GM21515 (cell line): Measurements from ENCODE around the gene PGAP3.

Source experiments
- ATAC-seq: cut with Tn5 transposase; IDR thresholded peaks from one replicate; pipeline ENCODE4 v1.9.1; 2021; ENCODE audit not compliant: unreplicated experiment

PGAP3 gene

DNA sequence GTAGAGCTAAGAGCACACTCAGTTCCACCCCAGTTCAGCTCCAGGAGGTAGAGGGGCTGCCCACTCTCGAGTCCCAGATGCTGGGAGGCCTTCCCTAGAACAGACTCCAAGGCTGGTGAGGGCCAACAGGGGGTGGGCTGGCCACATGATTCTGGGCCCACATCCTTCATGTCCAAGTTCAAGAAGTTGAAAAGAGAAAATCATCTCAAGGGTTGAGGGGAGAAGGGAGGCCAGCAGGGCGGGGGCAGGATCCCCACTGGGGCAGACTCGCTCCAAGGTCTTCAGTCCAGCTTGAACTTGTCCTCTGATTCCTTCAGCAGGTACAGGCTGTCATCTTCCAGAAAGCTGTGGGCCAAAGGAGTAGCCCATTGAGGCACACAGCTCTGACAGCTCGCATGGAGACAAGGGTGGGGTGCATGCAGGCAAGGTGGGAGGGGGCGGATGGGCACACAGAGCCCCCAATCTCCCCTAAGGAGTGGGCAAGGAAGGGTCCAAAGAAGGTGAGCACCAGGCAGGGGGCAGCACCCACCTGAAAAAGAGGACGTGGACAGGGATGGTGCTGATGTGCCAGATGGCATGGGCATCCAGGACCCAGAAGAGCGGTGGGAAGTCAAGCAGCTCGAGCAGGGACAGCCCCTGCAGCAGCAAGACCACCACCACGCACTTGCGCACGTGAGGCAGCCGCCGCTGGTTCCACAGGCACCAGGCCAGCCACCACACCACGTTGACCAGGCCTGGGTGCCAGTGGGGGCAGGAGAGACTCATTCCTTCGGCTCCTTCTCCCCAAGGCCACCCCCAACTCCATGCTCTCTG is 15.1 kb downstream of the PGAP3 start:
- no peak for ATAC-seq

DNA sequence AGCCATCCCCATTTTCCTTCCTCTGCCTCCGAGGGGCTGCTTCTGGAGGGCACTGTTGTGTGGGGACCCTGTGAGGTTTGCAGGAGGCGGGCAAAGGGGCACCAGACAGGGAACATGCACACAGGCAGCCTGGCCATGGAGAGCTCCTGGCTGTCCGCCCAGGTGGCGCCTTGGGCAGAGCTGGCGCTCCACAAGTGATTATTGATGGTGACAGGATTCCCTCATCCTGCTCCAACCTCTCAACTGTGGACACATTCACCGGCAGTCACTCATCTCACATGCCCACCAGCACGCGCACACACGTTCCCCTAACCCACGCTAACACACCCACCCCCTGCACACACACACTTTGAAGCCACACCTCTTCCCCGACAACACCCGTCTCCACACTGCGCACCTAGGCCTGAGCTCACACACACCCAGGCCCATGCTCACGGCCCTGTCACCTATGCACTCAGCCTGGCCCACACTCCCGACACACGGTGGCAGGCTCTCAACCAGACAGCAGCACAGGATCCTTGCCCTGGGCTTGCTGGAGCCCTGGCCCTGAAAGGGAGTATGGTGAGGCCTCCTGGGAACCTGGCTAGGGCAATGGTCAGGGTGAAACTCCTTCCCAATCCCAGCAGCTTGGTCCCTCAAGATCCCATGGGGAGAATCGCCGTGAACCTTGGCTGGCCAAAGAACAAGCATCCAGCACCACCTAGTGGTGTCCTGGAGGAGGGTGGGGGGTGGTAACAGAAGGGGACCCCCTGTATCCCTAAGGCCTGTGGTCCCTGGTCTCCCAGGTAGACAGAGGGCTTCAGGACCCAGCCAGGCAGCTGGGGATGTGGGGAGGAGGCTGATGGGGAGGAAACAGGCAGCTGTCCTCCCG is 16.0 kb downstream of the PGAP3 start:
- no peak for ATAC-seq

DNA sequence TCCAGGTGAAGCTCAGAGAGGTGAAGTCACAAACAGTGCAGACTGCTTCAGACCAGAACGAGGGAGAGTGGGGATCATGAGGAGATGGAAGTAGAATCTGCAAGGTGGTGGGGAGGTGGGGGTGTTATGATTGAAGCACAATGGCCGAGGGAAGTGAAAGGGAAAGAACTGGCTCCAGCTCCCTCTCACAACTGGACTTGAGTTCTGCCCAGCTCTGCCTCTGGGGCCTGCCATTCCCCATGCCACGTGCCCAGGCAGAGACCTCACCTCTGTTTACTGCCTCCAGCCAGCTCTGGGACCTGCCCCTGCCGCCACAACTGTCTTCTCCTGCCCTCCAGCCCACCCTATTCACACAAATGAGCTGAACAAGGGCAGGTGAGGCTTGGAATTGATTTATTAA is 17.1 kb downstream of the PGAP3 start:
- ATAC-seq: no peak

DNA sequence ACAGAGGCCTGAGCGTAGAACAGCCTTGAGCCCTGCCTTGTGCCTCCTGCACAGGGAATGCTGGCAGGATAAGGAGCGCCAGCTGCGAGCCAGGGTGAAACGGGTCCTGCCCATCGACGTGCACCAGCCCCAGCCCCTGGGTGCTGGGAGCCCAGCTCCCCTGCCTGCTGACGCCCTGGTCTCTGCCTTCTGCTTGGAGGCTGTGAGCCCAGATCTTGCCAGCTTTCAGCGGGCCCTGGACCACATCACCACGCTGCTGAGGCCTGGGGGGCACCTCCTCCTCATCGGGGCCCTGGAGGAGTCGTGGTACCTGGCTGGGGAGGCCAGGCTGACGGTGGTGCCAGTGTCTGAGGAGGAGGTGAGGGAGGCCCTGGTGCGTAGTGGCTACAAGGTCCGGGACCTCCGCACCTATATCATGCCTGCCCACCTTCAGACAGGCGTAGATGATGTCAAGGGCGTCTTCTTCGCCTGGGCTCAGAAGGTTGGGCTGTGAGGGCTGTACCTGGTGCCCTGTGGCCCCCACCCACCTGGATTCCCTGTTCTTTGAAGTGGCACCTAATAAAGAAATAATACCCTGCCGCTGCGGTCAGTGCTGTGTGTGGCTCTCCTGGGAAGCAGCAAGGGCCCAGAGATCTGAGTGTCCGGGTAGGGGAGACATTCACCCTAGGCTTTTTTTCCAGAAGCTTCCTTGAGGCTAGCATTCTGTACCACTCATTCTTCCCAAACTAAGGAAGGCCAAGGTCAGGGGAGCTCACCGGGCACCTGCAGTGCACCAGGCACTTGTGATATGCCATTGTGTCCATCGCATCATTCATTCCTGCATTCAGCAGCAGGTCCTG is 17.7 kb downstream of the PGAP3 start:
- no peak for ATAC-seq

DNA sequence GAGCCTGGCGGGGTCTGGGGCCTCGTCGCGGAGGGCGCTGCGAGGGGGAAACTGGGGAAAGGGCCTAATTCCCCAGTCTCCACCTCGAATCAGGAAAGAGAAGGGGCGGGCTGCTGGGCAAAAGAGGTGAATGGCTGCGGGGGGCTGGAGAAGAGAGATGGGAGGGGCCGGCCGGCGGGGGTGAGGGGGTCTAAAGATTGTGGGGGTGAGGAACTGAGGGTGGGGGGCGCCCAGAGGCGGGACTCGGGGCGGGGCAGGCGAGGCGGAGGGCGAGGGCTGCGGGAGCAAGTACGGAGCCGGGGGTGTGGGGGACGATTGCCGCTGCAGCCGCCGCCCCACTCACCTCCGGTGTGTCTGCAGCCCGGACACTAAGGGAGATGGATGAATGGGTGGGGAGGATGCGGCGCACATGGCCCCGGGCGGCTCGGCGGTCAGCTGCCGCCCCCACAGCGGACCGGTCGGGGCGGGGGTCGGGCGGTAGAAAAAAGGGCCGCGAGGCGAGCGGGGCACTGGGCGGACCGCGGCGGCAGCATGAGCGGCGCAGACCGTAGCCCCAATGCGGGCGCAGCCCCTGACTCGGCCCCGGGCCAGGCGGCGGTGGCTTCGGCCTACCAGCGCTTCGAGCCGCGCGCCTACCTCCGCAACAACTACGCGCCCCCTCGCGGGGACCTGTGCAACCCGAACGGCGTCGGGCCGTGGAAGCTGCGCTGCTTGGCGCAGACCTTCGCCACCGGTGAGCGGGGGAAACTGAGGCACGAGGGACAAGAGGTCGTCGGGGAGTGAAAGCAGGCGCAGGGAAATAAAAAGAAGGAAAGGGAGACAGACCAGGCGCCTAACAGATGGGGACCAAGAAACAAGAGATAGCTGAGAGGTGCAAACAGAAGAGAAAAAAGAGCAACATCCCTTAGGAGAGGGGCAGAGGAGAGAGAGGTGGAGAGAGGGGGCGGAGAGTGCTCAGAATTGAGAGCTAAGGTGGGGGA is 19.6 kb downstream of the PGAP3 start, which contains the start of gene PNMT:
PNMT (plus strand) TSS at position 509 of the 980 bp plus-strand sequence; CDS start at position 532, 23 bp downstream.
- no peak for ATAC-seq

DNA sequence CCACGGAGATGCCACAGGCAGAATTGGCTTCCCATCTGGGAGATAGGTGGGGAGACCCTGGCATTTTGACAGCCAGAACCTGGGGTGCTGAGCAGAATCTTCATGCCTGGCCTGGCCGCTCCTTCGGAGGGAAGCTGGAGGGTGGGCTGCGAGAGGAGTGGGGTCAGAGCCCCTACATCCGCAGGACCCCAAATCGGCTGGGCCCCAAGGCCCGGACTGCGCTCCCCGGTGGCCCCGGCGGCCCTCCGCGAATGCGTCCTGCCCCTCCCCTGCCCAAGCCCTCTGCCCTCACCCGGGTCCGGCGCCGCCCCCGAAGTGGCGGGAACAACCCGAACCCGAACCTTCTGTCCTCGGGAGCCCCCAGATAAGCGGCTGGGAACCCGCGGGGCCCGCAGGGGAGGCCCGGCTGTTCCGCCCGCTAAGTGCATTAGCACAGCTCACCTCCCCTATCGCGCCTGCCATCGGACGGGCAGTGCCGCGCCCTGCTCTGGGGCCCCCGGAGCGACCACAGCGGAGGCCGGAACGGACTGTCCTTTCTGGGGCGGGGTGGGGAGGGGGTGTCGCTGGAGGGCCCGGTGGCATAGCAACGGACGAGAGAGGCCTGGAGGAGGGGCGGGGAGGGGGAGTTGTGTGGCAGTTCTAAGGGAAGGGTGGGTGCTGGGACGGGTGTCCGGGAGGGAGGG is 20.5 kb downstream of the PGAP3 start:
- ATAC-seq: no peak

DNA sequence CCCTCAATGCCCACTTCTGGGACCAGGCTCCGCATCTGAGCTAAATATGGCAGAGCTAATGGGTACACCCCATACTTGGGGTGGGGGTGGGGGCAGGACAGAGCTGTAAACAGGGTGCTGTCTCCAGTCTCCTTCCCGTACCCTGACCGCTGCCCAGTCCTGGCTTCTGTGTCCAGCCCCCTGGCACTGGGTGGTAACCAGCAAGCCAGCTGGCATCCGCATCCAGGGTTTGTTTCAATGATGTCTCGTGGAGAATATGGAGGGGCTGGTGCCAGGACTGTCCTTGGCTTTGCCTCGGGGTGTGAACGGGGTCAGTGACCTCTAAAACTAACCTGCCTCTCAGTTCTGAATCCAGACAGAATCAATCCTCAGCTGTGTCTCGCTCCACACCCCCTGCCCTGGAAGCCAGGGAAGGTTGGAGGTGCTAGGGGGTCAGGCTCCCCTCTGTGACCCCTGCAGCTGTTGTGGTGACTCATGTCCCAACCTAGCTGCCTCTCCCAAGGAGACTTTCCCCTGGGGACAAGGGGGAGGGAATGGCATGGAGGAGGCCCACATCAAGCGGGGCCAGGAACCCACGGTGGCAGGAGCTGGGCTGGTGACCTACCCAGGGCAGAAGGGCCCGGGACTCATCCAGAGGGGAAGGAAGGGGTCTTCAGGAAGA is 21.1 kb downstream of the PGAP3 start:
- no peak for ATAC-seq

DNA sequence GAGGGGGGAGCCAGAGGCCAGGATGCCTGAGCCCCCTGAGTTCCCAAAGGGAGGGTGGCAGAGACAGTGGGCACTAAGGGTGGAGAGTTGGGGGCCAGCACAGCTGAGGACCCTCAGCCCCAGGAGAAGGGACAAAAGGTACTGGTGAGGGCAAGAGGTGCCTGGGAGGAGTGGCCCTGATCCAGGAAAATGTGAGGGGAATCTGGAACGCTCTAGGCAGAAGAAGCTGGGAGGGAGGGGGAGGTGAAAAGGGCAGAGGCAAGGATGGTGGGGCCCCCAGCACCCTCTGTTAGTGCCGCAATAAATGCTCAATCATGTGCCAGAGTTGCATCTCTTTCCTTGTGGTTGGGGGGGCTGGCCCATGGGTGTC is 21.6 kb downstream of the PGAP3 start:
- ATAC-seq: no peak

DNA sequence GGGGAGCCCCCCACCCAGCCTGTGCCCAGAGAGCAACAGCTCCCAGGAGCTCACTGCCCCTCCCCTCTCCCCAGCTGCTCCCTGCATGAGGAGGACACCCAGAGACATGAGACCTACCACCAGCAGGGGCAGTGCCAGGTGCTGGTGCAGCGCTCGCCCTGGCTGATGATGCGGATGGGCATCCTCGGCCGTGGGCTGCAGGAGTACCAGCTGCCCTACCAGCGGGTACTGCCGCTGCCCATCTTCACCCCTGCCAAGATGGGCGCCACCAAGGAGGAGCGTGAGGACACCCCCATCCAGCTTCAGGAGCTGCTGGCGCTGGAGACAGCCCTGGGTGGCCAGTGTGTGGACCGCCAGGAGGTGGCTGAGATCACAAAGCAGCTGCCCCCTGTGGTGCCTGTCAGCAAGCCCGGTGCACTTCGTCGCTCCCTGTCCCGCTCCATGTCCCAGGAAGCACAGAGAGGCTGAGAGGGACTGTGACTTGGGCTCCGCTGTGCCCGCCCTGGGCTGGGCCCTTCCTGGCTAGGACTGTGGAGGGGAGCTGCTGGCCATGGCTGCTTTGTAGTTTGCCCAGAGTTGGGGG is 22.1 kb downstream of the PGAP3 start:
- no peak for ATAC-seq

DNA sequence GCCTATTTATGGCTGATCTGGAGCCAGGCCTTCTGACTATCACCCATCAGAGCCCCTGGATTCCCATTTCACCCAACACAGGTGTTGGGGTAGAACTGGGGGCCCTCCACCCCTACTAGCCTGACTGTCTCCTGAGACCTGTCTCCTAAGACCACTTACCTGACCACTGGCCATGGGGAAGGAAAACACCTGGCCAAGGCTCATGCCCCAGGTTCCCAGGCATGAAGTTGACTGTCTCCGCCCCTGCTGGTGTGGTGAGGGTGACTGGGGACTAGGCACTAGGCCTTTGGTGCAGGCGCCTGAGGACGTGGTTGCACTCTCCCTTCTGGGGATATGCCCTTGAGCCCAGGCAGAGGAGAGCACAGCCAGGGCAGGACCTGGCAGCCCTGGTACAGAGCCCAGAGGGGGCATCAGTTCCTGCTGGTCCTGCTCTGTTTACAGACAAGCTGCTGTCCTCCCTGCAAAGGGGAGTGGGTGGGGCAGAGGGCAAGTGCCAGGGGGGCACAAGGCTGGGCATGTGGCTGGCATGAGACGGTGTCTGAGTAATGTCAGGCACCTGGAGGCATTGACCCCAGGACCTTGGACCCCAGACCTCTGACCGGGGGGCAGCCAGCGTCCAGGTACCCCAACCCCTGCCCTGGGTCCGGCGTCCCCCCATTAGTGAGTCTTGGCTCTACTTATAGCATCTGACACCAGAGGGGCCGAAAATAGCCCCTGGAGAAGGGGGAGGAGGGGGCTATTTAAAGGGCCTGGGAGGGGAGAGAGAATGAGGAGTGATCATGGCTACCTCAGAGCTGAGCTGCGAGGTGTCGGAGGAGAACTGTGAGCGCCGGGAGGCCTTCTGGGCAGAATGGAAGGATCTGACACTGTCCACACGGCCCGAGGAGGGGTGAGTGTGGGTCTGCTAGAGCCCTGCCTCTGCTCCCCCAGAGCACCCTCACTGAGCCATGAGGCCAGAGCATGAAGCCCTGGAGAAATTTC is 23.0 kb downstream of the PGAP3 start, which contains the start of gene TCAP:
TCAP (plus strand) TSS at position 769 of the 981 bp plus-strand sequence; CDS start at position 780, 11 bp downstream.
- ATAC-seq: no peak

DNA sequence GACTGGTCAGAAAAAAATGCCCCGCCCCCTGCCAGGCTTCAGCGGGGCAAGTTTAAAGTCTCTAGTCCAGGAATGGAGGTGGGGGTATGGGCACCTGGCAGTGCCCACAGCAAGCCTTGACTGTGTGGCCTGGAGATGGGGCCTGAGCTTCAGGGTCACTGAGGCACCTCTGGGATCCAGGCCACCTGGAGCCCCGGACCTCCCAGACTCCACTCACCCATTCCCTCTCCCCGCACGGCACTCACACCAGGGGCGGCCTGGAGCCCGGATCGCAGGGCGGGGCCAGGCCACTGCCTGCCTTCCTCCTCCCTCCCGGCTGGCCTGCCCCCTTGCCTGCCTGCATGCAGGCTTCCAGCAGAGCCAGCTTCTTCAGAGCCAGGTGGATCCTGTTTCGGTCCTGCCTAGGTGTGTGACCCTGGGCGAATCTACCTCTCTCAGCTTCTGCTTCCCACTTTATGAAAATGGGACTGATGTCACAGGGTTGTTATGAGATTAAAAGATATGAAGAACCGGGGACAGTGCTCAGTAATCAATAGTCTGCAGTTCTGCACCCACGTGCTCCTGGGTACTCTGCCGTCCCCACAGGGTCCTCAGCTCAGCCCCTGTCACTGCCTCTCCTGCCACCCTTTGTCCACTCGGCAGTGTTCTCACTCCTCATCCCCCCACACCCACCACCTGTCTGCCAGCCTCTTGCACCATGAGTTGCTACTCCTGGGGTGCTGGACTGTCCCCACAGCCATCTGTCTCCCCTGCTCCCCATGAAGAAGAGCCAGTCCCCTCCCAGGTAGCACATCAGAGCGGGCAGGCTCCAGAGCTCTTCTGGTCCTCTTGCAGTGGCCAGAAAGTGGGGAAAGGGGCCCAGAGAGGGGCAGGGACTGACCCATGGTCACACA is 23.9 kb downstream of the PGAP3 start:
- ATAC-seq: no peak

DNA sequence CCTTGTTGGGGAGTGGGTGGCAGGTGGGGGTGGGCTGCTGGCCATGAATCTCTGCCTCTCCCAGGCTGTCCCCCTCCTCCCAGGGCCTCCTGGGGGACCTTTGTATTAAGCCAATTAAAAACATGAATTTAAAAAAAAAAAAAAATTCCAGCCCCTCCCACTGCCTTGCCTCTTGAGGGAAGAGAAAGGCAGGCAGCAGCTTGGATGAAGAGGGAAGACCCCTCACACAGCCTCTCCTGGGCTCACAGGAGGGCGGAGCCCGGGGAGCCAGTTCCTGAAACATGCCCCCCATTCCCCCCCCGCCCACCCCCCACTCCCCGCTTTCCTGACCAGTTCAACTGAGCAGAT is 24.5 kb downstream of the PGAP3 start:
- no peak for ATAC-seq

DNA sequence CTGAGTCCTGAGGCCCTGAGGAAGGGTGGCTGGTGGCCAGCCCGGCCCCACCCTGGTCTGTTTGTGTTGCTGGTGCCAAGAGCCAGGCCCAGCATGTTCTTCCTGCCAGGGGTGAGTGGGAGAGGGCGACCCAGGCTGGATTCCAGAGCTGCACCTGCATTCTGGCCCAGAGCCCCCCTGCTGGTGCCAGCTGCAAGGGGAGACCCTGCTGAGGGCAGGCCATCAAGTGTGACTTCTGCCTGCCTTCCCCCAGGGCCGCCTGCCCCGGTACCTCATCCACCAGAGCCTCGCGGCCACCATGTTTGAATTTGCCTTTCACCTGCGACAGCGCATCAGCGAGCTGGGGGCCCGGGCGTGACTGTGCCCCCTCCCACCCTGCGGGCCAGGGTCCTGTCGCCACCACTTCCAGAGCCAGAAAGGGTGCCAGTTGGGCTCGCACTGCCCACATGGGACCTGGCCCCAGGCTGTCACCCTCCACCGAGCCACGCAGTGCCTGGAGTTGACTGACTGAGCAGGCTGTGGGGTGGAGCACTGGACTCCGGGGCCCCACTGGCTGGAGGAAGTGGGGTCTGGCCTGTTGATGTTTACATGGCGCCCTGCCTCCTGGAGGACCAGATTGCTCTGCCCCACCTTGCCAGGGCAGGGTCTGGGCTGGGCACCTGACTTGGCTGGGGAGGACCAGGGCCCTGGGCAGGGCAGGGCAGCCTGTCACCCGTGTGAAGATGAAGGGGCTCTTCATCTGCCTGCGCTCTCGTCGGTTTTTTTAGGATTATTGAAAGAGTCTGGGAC is 25.1 kb downstream of the PGAP3 start:
- ATAC-seq: no peak

DNA sequence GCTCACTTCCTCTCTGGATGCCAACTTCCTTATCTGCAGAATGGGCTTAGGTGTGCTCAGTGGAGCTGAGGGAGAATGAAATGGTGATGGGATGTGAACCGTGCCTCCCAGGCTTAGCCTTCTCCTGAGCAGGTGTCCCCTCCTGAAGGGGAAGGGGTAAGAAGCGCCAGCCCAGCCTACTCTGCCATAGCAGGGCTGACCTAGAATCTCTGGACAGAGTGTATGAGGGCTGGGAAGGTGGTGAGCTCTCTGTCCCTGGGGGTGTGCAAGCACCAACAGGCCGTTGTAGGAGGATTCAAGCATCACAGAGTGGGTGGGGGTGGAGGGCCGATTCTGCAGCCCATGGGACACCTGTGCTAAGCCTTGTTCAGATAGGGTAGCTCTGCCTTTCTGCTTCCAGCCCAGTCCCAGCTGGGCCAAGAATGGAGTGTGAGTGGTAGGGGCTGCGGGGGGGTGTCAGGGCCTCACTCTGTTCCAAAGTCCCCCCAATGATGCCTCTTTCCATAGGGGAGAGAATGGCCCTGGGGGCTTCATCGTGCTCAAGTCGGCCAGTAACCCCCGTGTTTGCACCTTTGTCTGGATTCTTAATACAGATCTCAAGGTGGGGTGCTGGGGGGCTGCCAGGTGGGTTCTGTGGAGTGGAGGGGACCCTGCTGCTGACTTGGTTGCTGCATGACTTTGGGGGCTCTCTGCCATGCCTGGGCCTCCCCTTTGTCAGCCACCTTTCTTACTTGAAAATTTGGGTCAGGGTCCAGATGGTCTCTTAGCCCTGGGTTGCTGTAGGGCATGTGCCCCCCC is 25.9 kb downstream of the PGAP3 start:
- ATAC-seq: no peak
